ENCODE measurements around the gene SGSM2. TPM values are rescaled to one million over a fixed set of nuclear protein-coding genes. Genes with fewer than 3 reads are reported as not detected.

SGSM2 gene
- total RNA-seq, 2 donors from 2014 or later, result 32.7 to 77.5 TPM

DNA sequence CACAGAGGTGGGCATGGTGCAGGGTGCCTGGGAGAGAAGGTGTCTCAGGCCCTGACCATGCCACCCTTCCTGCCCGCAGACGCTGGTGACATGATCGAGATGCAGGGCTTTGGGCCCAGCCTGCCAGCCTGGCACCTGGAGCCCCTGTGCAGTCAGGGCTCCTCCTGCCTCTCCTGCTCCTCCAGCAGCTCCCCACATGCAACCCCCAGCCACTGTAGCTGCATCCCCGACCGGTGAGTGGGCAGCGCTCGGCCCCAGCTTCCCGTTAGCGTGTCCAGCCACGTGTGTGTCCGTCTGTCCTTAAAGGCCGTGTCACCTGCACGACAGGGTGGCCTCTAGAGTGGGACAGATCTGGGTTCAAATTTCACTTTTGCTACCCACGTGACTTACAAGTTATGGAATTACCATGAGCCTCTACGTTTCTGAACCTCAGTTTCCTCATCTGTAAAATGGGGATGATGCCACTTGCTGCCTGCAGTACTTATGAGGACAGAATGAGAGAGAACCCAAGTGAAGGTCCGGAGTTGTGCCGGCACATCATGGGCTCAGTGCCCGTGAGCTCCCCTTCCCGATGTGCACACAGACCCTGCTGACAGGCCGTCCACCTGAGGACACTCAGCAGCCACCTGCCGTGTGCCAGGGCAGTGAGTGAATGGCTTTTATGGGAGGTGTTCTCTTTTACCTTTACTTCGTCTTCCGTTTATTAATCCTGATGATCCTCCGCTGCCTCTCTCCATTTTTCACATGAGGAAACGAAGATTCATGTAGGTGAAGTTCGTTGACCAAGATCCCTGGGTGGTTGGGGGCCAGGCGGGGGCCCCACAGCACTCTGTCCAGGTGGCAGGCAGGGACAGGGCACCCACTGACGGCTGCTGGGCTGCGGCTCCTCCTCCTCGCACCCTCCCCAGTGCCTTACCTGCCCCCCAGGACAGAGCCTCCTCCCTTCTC, 34.2 kb downstream of the SGSM2 start:
- no peaks in the 10 kb centered on the region for H3K4me1 ChIP-seq
- intact Hi-C loops (cut with DNase I), result no loop called here
- no peak overlapping the region for H3K4me3 ChIP-seq
- no peaks in the 10 kb centered on the region for H3K9me3 ChIP-seq
- 92 to 96% methylated on average over 28 to 30 of the region's 30 CpGs for WGBS, 2 donors
- no peak for ATAC-seq
- TF ChIP-seq CTCF (IDR thresholded peaks at IDR 0.05), result no peak
- no peak for TF ChIP-seq POLR2A (IDR thresholded peaks at IDR 0.05)
- H3K36me3 ChIP-seq (replicated peaks in 1 of 2; ENCODE audit: insufficient read depth in 1 of 2, low read depth in 2 of 2), result no peaks in the 10 kb centered on the region
- DNase-seq, result no peak
- H3K27ac ChIP-seq, result no peak overlapping the region
- H3K27me3 ChIP-seq, result no peaks in the 10 kb centered on the region

- H3K9me3 ChIP-seq, result no peaks in the 10 kb centered on the region
- WGBS, 2 donors, result 90% methylated on average over 6 to 20 of the region's 26 CpGs
- H3K4me3 ChIP-seq, result no peak overlapping the region
- DNase-seq (no peak), ATAC-seq (no peak)
- intact Hi-C loops (cut with DNase I), result no loop called here
- H3K27ac ChIP-seq, result no peak overlapping the region
- no peaks in the 10 kb centered on the region for H3K36me3 ChIP-seq (replicated peaks in 1 of 2; ENCODE audit: insufficient read depth in 1 of 2, low read depth in 2 of 2)
- H3K27me3 ChIP-seq, result no peaks in the 10 kb centered on the region
- TF ChIP-seq CTCF (IDR thresholded peaks at IDR 0.05) (no peak), POLR2A (IDR thresholded peaks at IDR 0.05) (no peak)
- no peaks in the 10 kb centered on the region for H3K4me1 ChIP-seq
Observed at GRCh38 chr17:2372180-2372579, 34.9 kb downstream of the SGSM2 start.

DNA sequence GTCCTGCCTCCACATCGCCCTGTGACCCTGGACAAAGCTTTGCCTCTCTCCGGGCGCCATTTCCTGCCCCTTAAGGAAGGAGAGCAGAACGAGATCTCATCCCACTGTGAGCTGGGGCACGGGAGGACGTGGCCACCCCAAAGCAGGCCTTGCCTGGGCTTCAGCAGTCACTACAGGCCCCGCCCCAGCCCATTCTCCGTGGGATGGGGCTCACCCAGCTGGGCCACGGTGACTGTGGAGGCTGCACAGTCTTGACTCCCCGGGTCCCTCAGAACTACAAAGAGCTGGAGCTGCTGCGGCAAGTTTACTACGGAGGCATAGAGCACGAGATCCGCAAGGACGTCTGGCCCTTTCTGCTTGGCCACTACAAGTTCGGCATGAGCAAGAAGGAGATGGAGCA, 35.4 kb downstream of the SGSM2 start:
- no peaks in the 10 kb centered on the region for H3K4me1 ChIP-seq
- H3K9me3 ChIP-seq, result no peaks in the 10 kb centered on the region
- TF ChIP-seq POLR2A (IDR thresholded peaks at IDR 0.05) (no peak), CTCF (IDR thresholded peaks at IDR 0.05) (no peak)
- no peak overlapping the region for H3K4me3 ChIP-seq
- 91% methylated on average over 16 of the region's 16 CpGs; no CpG with 5 or more reads in 1 of the 2 donors for WGBS, 2 donors
- intact Hi-C loops (cut with DNase I), result no loop called here
- H3K36me3 ChIP-seq (replicated peaks in 1 of 2; ENCODE audit: insufficient read depth in 1 of 2, low read depth in 2 of 2), result no peaks in the 10 kb centered on the region
- ATAC-seq (no peak), DNase-seq (no peak)
- H3K27ac ChIP-seq, result no peak overlapping the region
- no peaks in the 10 kb centered on the region for H3K27me3 ChIP-seq

DNA sequence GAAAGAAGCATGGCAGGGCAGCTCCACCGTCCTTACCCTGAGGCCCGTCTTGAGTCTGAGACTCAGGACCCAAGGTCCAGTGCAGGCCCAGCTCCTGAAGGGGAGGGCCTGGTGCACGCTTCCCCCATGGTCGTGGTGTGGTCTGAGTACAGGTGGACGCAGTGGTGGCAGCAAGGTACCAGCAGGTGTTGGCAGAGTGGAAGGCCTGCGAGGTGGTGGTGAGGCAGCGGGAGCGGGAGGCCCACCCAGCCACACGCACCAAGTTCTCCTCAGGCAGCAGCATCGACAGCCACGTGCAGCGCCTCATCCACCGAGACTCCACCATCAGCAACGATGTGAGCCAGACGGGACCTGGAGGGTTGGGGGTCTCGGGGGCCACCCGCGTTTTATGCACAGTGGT, 35.9 kb downstream of the SGSM2 start:
- no peak overlapping the region for H3K27ac ChIP-seq
- WGBS, 2 donors, result 89% methylated on average over 8 to 18 of the region's 18 CpGs

More for the DNA sequence above, 35.9 kb downstream of the SGSM2 start:
- TF ChIP-seq CTCF (IDR thresholded peaks at IDR 0.05) (no peak), POLR2A (IDR thresholded peaks at IDR 0.05) (no peak)
- DNase-seq, result no peak
- no peaks in the 10 kb centered on the region for H3K4me1 ChIP-seq
- H3K36me3 ChIP-seq (replicated peaks in 1 of 2; ENCODE audit: insufficient read depth in 1 of 2, low read depth in 2 of 2), result no peaks in the 10 kb centered on the region
- intact Hi-C loops (cut with DNase I), result no loop called here
- ATAC-seq, result no peak
- H3K4me3 ChIP-seq, result no peak overlapping the region
- no peaks in the 10 kb centered on the region for H3K27me3 ChIP-seq
- H3K9me3 ChIP-seq, result no peaks in the 10 kb centered on the region

Data from body of pancreas (tissue), 4 donors.